Neural progenitor cell (in vitro differentiated cells): Measurements from ENCODE around the gene DNAH5. TPM values are rescaled to one million over a fixed set of nuclear protein-coding genes. Genes with fewer than 3 reads are reported as not detected.

Experiments used
- DNase-seq: peaks from one replicate; pipeline ENCODE4 v3.0.0-alpha.2; 2016; ENCODE audit warnings: low spot score
- H2AFZ ChIP-seq: fragments of 200-600 bp; sonication (generic); replicated peaks from 2 replicates; pipeline ENCODE4 v1.6.1; 2016; ENCODE audit warnings: antibody characterized with exemption
- H3F3A ChIP-seq: fragments of 200-600 bp; sonication (generic); 2 replicates; pipeline ENCODE4 v1.6.1; 2016; ENCODE audit warnings: antibody characterized with exemption, low read depth
- H3K27ac ChIP-seq: fragments of 200-600 bp; sonication (generic); 2 replicates; pipeline ENCODE4 v1.5.1; 2016; ENCODE audit warnings: mild to moderate bottlenecking
- H3K27me3 ChIP-seq: fragments of 200-600 bp; sonication (generic); 2 replicates; pipeline ENCODE4 v1.6.1; 2016; ENCODE audit warnings: mild to moderate bottlenecking, moderate library complexity
- H3K36me3 ChIP-seq: fragments of 200-600 bp; sonication (generic); 2 replicates; pipeline ENCODE4 v1.5.1; 2016
- H3K4me1 ChIP-seq: fragments of 200-600 bp; sonication (generic); 2 replicates; pipeline ENCODE4 v1.6.1; 2016; ENCODE audit warnings: mixed run types
- H3K4me2 ChIP-seq: fragments of 200-600 bp; sonication (generic); 2 replicates; pipeline ENCODE4 v1.6.1; 2016
- H3K4me3 ChIP-seq: fragments of 200-600 bp; sonication (generic); 2 replicates; pipeline ENCODE4 v1.5.1; 2016
- H3K79me2 ChIP-seq: fragments of 200-600 bp; sonication (generic); 2 replicates; pipeline ENCODE4 v1.6.1; 2016; ENCODE audit warnings: low read depth
- H3K9ac ChIP-seq: fragments of 200-600 bp; sonication (generic); 2 replicates; pipeline ENCODE4 v1.6.1; 2016
- H3K9me3 ChIP-seq: fragments of 200-600 bp; sonication (generic); 2 replicates; pipeline ENCODE4 v1.5.1; 2016; ENCODE audit warnings: low read depth
- H4K20me1 ChIP-seq: fragments of 200-600 bp; sonication (generic); 2 replicates; pipeline ENCODE4 v1.6.1; 2016; ENCODE audit warnings: low read depth
- H3K27ac Mint-ChIP-seq: 3 replicates; pipeline ENCODE4 v1.8.0; 2021; ENCODE audit warnings: mixed read lengths
- H3K27me3 Mint-ChIP-seq: 2 replicates; pipeline ENCODE4 v1.8.0; 2022; ENCODE audit warnings: low read depth, mild to moderate bottlenecking, inconsistent platforms, moderate library complexity, mixed read lengths; ENCODE audit not compliant: insufficient read depth
- H3K36me3 Mint-ChIP-seq: 3 replicates; pipeline ENCODE4 v1.8.0; 2021; ENCODE audit warnings: mixed read lengths
- H3K4me1 Mint-ChIP-seq: 3 replicates; pipeline ENCODE4 v1.8.0; 2021; ENCODE audit warnings: mixed read lengths
- H3K4me3 Mint-ChIP-seq: 3 replicates; pipeline ENCODE4 v1.8.0; 2021; ENCODE audit warnings: mild to moderate bottlenecking, moderate library complexity, mixed read lengths
- H3K9me3 Mint-ChIP-seq: 3 replicates; pipeline ENCODE4 v1.8.0; 2020; ENCODE audit warnings: mixed read lengths
- EZH2 ChIP-seq: fragments of 200-600 bp; sonication (generic); IDR thresholded peaks from 2 replicates; pipeline ENCODE4 v1.6.1; 2017; ENCODE audit warnings: antibody characterized with exemption, mild to moderate bottlenecking, moderate library complexity
- EZH2phosphoT487 ChIP-seq: fragments of 200-600 bp; sonication (generic); IDR thresholded peaks from 2 replicates; pipeline ENCODE4 v1.6.1; 2017; ENCODE audit warnings: antibody characterized with exemption
- total RNA-seq: library from RNA; depleted of rRNA; stranded (reverse); fragments of >200 nt; gene quantifications from 2 replicates; pipeline ENCODE4 v1.2.3, GENCODE V29; 2015; ENCODE audit warnings: low replicate concordance
- TF ChIP-seq, protein P1 (sequence below): fragments of 200-600 bp; sonication (generic); IDR thresholded peaks from 2 replicates; pipeline ENCODE4 v1.5.1; 2017; ENCODE audit warnings: antibody characterized with exemption, mild to moderate bottlenecking

The DNAH5 gene
- total RNA-seq, 1 donor from 2014 or later: 0.39 TPM

GRCh38 chr5:13934921-13935320 is 9.6 kb downstream of the DNAH5 start:
- Mint-ChIP-seq H3K4me1 (peaks cover 23% of the 10 kb centered on the region), H3K27me3 (no peaks in the 10 kb centered on the region), H3K4me3 (no peak overlapping the region), H3K27ac (no peak overlapping the region), H3K9me3 (peaks cover 10% of the 10 kb centered on the region), H3K36me3 (no peaks in the 10 kb centered on the region)
- H3K36me3 ChIP-seq: no peaks in the 10 kb centered on the region
- H3K4me3 ChIP-seq: no peak overlapping the region
- H3K4me1 ChIP-seq: peaks cover 19% of the 10 kb centered on the region
- H3K4me2 ChIP-seq: no peak overlapping the region
- H3K79me2 ChIP-seq: no peaks in the 10 kb centered on the region
- TF ChIP-seq EZH2 (no peak), EZH2phosphoT487 (no peak)
- TF ChIP-seq, protein P1, sequence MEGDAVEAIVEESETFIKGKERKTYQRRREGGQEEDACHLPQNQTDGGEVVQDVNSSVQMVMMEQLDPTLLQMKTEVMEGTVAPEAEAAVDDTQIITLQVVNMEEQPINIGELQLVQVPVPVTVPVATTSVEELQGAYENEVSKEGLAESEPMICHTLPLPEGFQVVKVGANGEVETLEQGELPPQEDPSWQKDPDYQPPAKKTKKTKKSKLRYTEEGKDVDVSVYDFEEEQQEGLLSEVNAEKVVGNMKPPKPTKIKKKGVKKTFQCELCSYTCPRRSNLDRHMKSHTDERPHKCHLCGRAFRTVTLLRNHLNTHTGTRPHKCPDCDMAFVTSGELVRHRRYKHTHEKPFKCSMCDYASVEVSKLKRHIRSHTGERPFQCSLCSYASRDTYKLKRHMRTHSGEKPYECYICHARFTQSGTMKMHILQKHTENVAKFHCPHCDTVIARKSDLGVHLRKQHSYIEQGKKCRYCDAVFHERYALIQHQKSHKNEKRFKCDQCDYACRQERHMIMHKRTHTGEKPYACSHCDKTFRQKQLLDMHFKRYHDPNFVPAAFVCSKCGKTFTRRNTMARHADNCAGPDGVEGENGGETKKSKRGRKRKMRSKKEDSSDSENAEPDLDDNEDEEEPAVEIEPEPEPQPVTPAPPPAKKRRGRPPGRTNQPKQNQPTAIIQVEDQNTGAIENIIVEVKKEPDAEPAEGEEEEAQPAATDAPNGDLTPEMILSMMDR: no peak
- no peaks in the 10 kb centered on the region for H3K9me3 ChIP-seq
- no peak overlapping the region for H3K27ac ChIP-seq
- peaks cover 19% of the 10 kb centered on the region for H3F3A ChIP-seq
- H4K20me1 ChIP-seq: peaks cover 8% of the 10 kb centered on the region
- H3K9ac ChIP-seq: no peak overlapping the region
- H2AFZ ChIP-seq: no peak overlapping the region
- H3K27me3 ChIP-seq: peaks cover 37% of the 10 kb centered on the region
- no peak for DNase-seq

DNA sequence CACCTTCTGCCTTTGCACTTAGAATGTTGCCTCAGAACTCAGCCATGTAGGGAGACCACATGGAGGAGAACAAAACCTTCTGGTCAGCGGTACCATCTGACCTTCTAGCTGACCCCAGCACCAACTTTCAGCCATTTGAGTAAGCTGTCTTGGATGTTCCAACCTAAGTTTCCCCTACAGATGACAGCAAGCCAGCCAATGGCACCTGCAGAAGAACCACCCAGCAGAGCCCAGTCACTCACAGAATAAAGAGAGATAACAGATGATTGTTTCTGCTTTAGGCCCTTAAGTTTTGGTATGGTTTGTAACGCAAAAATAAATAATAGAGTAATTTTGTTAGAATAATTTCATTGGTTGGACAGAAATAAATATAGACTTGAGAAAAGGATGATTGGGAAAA is 10.4 kb downstream of the DNAH5 start:
- Histone ChIP-seq H3K27me3 (peaks cover 33% of the 10 kb centered on the region), H3K36me3 (no peaks in the 10 kb centered on the region), H4K20me1 (peaks cover 5% of the 10 kb centered on the region), H3K9ac (no peak overlapping the region), H3K79me2 (no peaks in the 10 kb centered on the region), H3K4me2 (no peak overlapping the region), H3K27ac (no peak overlapping the region), H3F3A (peaks cover 11% of the 10 kb centered on the region), H2AFZ (no peak overlapping the region), H3K9me3 (no peaks in the 10 kb centered on the region), H3K4me1 (peaks cover 11% of the 10 kb centered on the region), H3K4me3 (no peak overlapping the region)
- peaks cover 10% of the 10 kb centered on the region for H3K9me3 Mint-ChIP-seq
- H3K4me3 Mint-ChIP-seq: no peak overlapping the region
- no peak for DNase-seq
- H3K27me3 Mint-ChIP-seq: no peaks in the 10 kb centered on the region
- no peaks in the 10 kb centered on the region for H3K36me3 Mint-ChIP-seq
- peaks cover 16% of the 10 kb centered on the region for H3K4me1 Mint-ChIP-seq
- TF ChIP-seq EZH2 (no peak), EZH2phosphoT487 (no peak)
- TF ChIP-seq, protein P1: no peak
- H3K27ac Mint-ChIP-seq: no peak overlapping the region

GRCh38 chr5:13932561-13932960 is 11.9 kb downstream of the DNAH5 start:
- Histone ChIP-seq H3K36me3 (no peaks in the 10 kb centered on the region), H4K20me1 (no peaks in the 10 kb centered on the region), H3K9me3 (no peaks in the 10 kb centered on the region), H3K4me3 (no peak overlapping the region), H3F3A (no peaks in the 10 kb centered on the region), H2AFZ (no peak overlapping the region), H3K4me2 (no peak overlapping the region), H3K27me3 (peaks cover 17% of the 10 kb centered on the region), H3K27ac (no peak overlapping the region), H3K79me2 (no peaks in the 10 kb centered on the region), H3K4me1 (peaks cover 3% of the 10 kb centered on the region), H3K9ac (no peak overlapping the region)
- Mint-ChIP-seq H3K27ac (no peak overlapping the region), H3K4me3 (no peak overlapping the region), H3K27me3 (no peaks in the 10 kb centered on the region), H3K36me3 (no peaks in the 10 kb centered on the region), H3K4me1 (peaks cover 16% of the 10 kb centered on the region), H3K9me3 (peaks cover 10% of the 10 kb centered on the region)
- DNase-seq: no peak
- TF ChIP-seq, protein P1: no peak
- no peak for TF ChIP-seq EZH2
- TF ChIP-seq EZH2phosphoT487: no peak
